ENCODE data around the gene TMEM63A. TPM values are rescaled to one million over a fixed set of nuclear protein-coding genes. Genes with fewer than 3 reads are reported as not detected.
"Not testable (repeated sequence)": the region's sequence is repeated elsewhere in the genome, so short reads cannot be mapped to it uniquely, and the experiment has no call there.

The TMEM63A gene
- polyA plus RNA-seq, 1 donor (not counting 4 experiments of a cell fraction or from before 2014, with no cell fraction given), result 16.5 TPM

- TF ChIP-seq EZH2 (IDR thresholded peaks at IDR 0.05; ENCODE audit: low read length), result no peak
- TF ChIP-seq CTCF (optimal IDR thresholded peaks at IDR 0.05 in 1 of 3, IDR thresholded peaks at IDR 0.05 in 1 of 3, conservative IDR thresholded peaks at IDR 0.05 in 1 of 3; ENCODE audit: extremely low read depth in 1 of 3, insufficient read depth in 2 of 3, low read length in 3 of 3), result no peak
- no peak for FAIRE-seq
- dilution Hi-C loops (cut with MboI; ENCODE audit: extremely low pct_ligation_motif_present, low sequenced_read_pairs), result no loop called here
- Histone ChIP-seq H3K9ac (ENCODE audit: control insufficient read depth, extremely low read depth, insufficient read depth, low read length) (no peak overlapping the region), H3K4me2 (ENCODE audit: control insufficient read depth, extremely low read depth, insufficient read depth, low read depth, low read length) (no peak overlapping the region), H3K9me1 (ENCODE audit: control insufficient read depth, extremely low read depth, insufficient read depth, low read length) (no peaks in the 10 kb centered on the region), H2AFZ (ENCODE audit: control insufficient read depth, low read length) (no peak overlapping the region), H3K4me1 (ENCODE audit: control insufficient read depth, extremely low read depth, insufficient read depth, low read length) (peaks cover 14% of the 10 kb centered on the region), H3K27ac (ENCODE audit: control insufficient read depth, insufficient read depth, low read length) (no peak overlapping the region), H3K36me3 (ENCODE audit: control insufficient read depth in 2 of 2, extremely low read depth in 1 of 2, insufficient read depth in 2 of 2, low read length in 2 of 2) (no peaks in the 10 kb centered on the region), H4K20me1 (ENCODE audit: control insufficient read depth, extremely low read depth, insufficient read depth, low read length) (no peaks in the 10 kb centered on the region), H3K4me3 (ENCODE audit: control insufficient read depth in 2 of 3, extremely low read depth in 1 of 3, insufficient read depth in 2 of 3, low read depth in 1 of 3, low read length in 3 of 3) (no peak overlapping the region), H3K79me2 (ENCODE audit: control insufficient read depth, insufficient read depth, low read length) (no peaks in the 10 kb centered on the region), H3K27me3 (ENCODE audit: control insufficient read depth, extremely low read depth, insufficient read depth, low read length) (no peaks in the 10 kb centered on the region), H3K9me3 (ENCODE audit: control insufficient read depth, low read depth, low read length) (no peaks in the 10 kb centered on the region)
- DNase-seq (ENCODE audit: low read depth, low spot score), result no peak
Measured at GRCh38 chr1:225815526-225816178, 66.5 kb downstream of the TMEM63A start.

- H3K27me3 ChIP-seq (ENCODE audit: control insufficient read depth, extremely low read depth, insufficient read depth, low read length); H3K27ac ChIP-seq (ENCODE audit: control insufficient read depth, insufficient read depth, low read length); H3K9me3 ChIP-seq (ENCODE audit: control insufficient read depth, low read depth, low read length); H2AFZ ChIP-seq (ENCODE audit: control insufficient read depth, low read length); H3K9ac ChIP-seq (ENCODE audit: control insufficient read depth, extremely low read depth, insufficient read depth, low read length); H3K36me3 ChIP-seq (ENCODE audit: control insufficient read depth in 2 of 2, extremely low read depth in 1 of 2, insufficient read depth in 2 of 2, low read length in 2 of 2); DNase-seq (ENCODE audit: low read depth, low spot score); FAIRE-seq; H3K79me2 ChIP-seq (ENCODE audit: control insufficient read depth, insufficient read depth, low read length); H3K9me1 ChIP-seq (ENCODE audit: control insufficient read depth, extremely low read depth, insufficient read depth, low read length); dilution Hi-C loops (cut with MboI; ENCODE audit: extremely low pct_ligation_motif_present, low sequenced_read_pairs); H3K4me3 ChIP-seq (ENCODE audit: control insufficient read depth in 2 of 3, extremely low read depth in 1 of 3, insufficient read depth in 2 of 3, low read depth in 1 of 3, low read length in 3 of 3); H3K4me2 ChIP-seq (ENCODE audit: control insufficient read depth, extremely low read depth, insufficient read depth, low read depth, low read length); H4K20me1 ChIP-seq (ENCODE audit: control insufficient read depth, extremely low read depth, insufficient read depth, low read length): not testable (repeated sequence)
- peaks cover 14% of the 10 kb centered on the region for H3K4me1 ChIP-seq (ENCODE audit: control insufficient read depth, extremely low read depth, insufficient read depth, low read length)
Measured at GRCh38 chr1:225815090-225815489, 67.1 kb downstream of the TMEM63A start.

- Histone ChIP-seq H3K9me3 (ENCODE audit: control insufficient read depth, low read depth, low read length) (no peaks in the 10 kb centered on the region), H4K20me1 (ENCODE audit: control insufficient read depth, extremely low read depth, insufficient read depth, low read length) (no peaks in the 10 kb centered on the region), H3K4me1 (ENCODE audit: control insufficient read depth, extremely low read depth, insufficient read depth, low read length) (peaks cover 14% of the 10 kb centered on the region), H3K9ac (ENCODE audit: control insufficient read depth, extremely low read depth, insufficient read depth, low read length) (no peak overlapping the region), H3K27me3 (ENCODE audit: control insufficient read depth, extremely low read depth, insufficient read depth, low read length) (no peaks in the 10 kb centered on the region), H2AFZ (ENCODE audit: control insufficient read depth, low read length) (no peak overlapping the region), H3K4me3 (ENCODE audit: control insufficient read depth in 2 of 3, extremely low read depth in 1 of 3, insufficient read depth in 2 of 3, low read depth in 1 of 3, low read length in 3 of 3) (no peak overlapping the region), H3K36me3 (ENCODE audit: control insufficient read depth in 2 of 2, extremely low read depth in 1 of 2, insufficient read depth in 2 of 2, low read length in 2 of 2) (no peaks in the 10 kb centered on the region), H3K27ac (ENCODE audit: control insufficient read depth, insufficient read depth, low read length) (no peak overlapping the region), H3K9me1 (ENCODE audit: control insufficient read depth, extremely low read depth, insufficient read depth, low read length) (no peaks in the 10 kb centered on the region), H3K79me2 (ENCODE audit: control insufficient read depth, insufficient read depth, low read length) (no peaks in the 10 kb centered on the region), H3K4me2 (ENCODE audit: control insufficient read depth, extremely low read depth, insufficient read depth, low read depth, low read length) (no peak overlapping the region)
- dilution Hi-C loops (cut with MboI; ENCODE audit: extremely low pct_ligation_motif_present, low sequenced_read_pairs), result no loop called here
- no peak for FAIRE-seq
- TF ChIP-seq CTCF (optimal IDR thresholded peaks at IDR 0.05 in 1 of 3, IDR thresholded peaks at IDR 0.05 in 1 of 3, conservative IDR thresholded peaks at IDR 0.05 in 1 of 3; ENCODE audit: extremely low read depth in 1 of 3, insufficient read depth in 2 of 3, low read length in 3 of 3) (no peak), EZH2 (IDR thresholded peaks at IDR 0.05; ENCODE audit: low read length) (no peak)
- no peak for DNase-seq (ENCODE audit: low read depth, low spot score)
Measured at GRCh38 chr1:225814381-225814780, 67.8 kb downstream of the TMEM63A start.

Data from keratinocyte (primary cell).